Measurements from ENCODE around the gene MYO5C. TPM values are rescaled to one million over a fixed set of nuclear protein-coding genes. Genes with fewer than 3 reads are reported as not detected.

The MYO5C gene
- total RNA-seq, 1 donor = not detected

DNA sequence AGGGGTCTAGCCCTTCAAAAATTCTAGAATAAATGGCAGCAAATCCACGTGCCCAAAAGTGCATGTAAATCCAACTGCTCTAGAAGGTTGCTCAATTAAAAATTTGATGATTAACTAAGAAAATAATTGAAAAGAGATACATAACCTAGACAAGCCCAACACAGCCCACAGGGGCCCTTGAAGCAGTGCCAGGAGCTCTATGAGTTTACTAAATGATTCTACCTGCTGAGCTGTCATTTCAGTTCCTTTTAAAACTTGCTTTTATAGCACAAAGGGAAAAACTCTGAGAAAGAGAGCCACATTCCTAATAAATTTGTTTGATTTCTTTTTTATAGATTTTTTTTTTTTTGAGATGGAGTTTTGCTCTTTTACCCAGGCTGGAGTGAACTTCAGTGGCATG is 65.5 kb downstream of the MYO5C start:
- no peak overlapping the region for H3K4me3 ChIP-seq (ENCODE audit: low read depth, low read length)
- TF ChIP-seq, protein P1, sequence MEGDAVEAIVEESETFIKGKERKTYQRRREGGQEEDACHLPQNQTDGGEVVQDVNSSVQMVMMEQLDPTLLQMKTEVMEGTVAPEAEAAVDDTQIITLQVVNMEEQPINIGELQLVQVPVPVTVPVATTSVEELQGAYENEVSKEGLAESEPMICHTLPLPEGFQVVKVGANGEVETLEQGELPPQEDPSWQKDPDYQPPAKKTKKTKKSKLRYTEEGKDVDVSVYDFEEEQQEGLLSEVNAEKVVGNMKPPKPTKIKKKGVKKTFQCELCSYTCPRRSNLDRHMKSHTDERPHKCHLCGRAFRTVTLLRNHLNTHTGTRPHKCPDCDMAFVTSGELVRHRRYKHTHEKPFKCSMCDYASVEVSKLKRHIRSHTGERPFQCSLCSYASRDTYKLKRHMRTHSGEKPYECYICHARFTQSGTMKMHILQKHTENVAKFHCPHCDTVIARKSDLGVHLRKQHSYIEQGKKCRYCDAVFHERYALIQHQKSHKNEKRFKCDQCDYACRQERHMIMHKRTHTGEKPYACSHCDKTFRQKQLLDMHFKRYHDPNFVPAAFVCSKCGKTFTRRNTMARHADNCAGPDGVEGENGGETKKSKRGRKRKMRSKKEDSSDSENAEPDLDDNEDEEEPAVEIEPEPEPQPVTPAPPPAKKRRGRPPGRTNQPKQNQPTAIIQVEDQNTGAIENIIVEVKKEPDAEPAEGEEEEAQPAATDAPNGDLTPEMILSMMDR (IDR thresholded peaks at IDR 0.05; ENCODE audit: insufficient read depth, low read depth, low read length) = no peak
- DNase-seq (ENCODE audit: low read depth) = no peak

DNA sequence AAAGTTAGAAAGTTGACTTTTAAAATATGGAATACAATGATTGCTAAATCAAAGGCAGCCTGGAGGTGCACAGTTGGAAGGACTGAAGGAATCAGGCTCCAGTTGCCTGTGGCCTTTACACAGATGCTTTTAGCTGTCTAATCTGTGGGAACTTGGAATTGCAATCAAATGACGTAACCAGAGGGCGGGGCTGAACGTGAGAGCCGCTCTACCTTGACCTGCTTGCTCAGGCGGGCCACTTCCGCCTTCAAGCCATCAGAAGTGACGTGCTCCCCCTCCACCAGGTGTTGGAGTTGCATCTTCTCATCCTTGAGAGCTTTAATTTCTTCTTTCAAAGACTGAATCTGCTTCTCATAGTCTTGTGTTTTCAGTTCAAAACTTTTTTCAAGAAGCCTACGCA is 66.7 kb downstream of the MYO5C start:
- TF ChIP-seq, protein P1 (IDR thresholded peaks at IDR 0.05; ENCODE audit: insufficient read depth, low read depth, low read length) = no peak
- H3K4me3 ChIP-seq (ENCODE audit: low read depth, low read length) = no peak overlapping the region
- no peak for DNase-seq (ENCODE audit: low read depth)

DNA sequence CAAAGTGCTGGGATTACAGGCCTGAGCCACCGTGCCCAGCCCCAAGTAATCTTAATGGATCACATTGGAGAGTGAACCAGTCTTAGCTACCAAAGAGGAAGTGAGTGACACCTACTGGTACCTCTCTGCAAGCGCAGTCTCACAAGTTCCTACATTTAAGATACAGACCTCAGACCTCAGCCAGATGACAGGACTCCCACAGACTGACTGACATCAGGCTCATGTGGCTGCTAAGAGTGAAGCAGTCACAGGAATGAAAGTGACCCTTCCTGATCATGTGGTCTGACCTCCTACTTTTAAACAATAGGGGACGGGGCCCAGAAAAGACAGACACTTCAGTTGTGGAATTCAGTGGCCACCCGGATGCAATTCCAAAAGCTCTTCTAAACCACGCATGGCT is 68.1 kb downstream of the MYO5C start:
- TF ChIP-seq, protein P1 (IDR thresholded peaks at IDR 0.05; ENCODE audit: insufficient read depth, low read depth, low read length) = peak; percentile 88
- no peak overlapping the region for H3K4me3 ChIP-seq (ENCODE audit: low read depth, low read length)
- DNase-seq (ENCODE audit: low read depth) = peak; percentile 83

DNA sequence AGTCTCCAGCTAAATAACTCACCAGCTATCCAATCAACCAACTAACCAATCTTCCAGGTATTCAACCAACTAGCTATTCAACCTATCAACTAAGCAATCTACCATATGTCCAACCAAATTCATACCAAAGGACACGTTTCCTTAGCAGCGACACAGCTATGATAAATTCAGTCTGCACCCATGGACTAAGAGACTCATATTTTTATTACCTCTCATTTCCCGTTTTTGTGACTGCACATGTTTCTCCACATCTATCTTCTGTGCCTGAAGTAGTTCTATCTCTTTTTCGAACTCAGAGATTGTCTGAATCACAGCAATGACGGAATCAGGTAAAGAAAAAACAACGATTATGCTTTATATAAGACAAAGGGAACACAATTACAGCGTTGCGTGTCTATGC is 70.4 kb downstream of the MYO5C start:
- TF ChIP-seq, protein P1 (IDR thresholded peaks at IDR 0.05; ENCODE audit: insufficient read depth, low read depth, low read length) = no peak
- H3K4me3 ChIP-seq (ENCODE audit: low read depth, low read length) = no peak overlapping the region
- DNase-seq (ENCODE audit: low read depth) = no peak

DNA sequence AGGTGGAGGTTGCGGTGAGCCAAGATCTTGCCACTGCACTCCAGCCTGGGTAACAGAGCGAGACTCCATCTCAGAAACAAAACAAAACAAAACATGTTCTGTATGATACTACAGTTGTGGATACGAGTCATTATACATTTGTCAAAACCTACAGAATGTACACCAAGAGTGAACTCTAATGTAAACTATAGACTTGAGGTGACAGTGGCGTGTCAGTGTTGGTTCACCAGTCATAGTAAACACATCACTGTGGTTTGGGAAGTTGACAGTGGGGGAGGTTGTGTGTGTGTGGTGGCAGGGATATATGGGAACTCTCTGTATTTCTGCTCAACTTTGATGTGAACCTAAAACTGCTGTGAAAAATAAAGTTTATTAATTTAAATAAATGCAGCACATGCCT is 71.4 kb downstream of the MYO5C start:
- TF ChIP-seq, protein P1 (IDR thresholded peaks at IDR 0.05; ENCODE audit: insufficient read depth, low read depth, low read length) = no peak
- H3K4me3 ChIP-seq (ENCODE audit: low read depth, low read length) = no peak overlapping the region
- DNase-seq (ENCODE audit: low read depth) = no peak

DNA sequence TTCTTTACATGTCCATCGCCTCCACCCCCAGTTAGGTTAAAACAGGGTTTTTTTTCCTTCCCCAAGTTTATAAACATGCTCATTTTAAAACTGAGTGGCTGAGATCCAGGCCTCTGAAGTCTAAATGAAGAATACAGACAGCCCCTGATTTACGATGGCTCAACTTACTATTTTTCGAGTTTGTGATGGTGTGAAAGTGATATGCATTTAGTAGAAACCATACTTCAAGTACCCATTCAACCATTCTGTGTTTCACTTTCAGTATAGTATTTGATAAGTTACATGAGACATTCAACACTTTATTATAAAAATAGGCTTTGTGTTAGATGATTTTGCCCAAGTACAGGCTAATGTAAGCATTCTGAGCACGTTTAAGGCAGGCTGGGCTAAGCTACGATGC is 73.9 kb downstream of the MYO5C start:
- H3K4me3 ChIP-seq (ENCODE audit: low read depth, low read length) = no peak overlapping the region
- DNase-seq (ENCODE audit: low read depth) = no peak
- TF ChIP-seq, protein P1 (IDR thresholded peaks at IDR 0.05; ENCODE audit: insufficient read depth, low read depth, low read length) = no peak

DNA sequence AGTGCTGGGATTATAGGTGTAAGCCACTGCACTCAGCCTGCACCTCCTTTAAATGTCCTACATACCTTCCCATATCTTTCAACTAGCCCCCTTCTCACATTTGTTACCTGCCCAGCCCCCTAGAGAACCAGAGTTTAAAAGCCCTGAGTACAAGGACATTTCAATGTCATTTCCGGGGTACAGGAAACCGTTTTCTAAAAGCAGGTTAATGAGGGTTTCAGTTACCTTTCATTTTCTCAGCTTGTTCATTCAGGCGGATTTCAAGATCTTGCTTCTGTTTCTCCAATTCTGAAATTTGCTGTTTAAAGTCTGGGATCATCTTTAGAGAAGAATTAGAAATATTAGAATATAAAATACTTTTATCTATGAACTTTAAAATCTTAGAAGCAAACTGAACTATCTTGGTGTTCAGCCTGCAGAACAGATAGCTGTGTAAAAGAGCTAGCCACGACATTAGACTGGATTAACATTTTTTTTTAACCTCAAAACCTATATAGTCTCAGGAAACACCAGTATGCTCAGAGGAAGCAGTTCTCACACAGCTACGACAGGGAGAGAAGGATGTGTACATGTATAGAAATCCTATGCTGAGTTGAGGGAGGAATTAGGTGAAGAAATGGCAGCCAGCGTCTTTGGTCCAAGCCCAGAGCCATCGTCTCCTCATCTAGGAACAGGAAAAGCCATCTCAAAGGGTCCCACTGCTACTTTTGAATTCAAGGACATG is 74.5 kb downstream of the MYO5C start:
- no peak overlapping the region for H3K4me3 ChIP-seq (ENCODE audit: low read depth, low read length)
- no peak for DNase-seq (ENCODE audit: low read depth)
- TF ChIP-seq, protein P1 (IDR thresholded peaks at IDR 0.05; ENCODE audit: insufficient read depth, low read depth, low read length) = no peak
